Fibroblast of lung (primary cell): ENCODE measurements around the gene GRK6. TPM values are rescaled to one million over a fixed set of nuclear protein-coding genes. Genes with fewer than 3 reads are reported as not detected.
A peak's percentile ranks its signal among the peaks of the same experiment; 100 is the strongest.

ENCODE experiments used
- DNase-seq, 2 donors: peaks; one replicate each; pipeline versions ENCODE4 v3.0.0 to v3.0.0-alpha.2; 2010; ENCODE audit warnings: low read depth in 2 of 2
- H2AFZ ChIP-seq: 2 replicates; pipeline ENCODE4 v1.5.1; 2012; ENCODE audit warnings: low read length, control low read depth, inconsistent platforms
- H3K27ac ChIP-seq: 2 replicates; pipeline ENCODE4 v1.5.1; 2011; ENCODE audit warnings: low read length, control low read depth; ENCODE audit not compliant: insufficient read depth
- H3K27me3 ChIP-seq: 2 replicates; pipeline ENCODE4 v1.5.1; 2011; ENCODE audit warnings: mild to moderate bottlenecking, low read length; ENCODE audit not compliant: control insufficient read depth, insufficient read depth
- H3K36me3 ChIP-seq: 2 replicates; pipeline ENCODE4 v1.5.1; 2011; ENCODE audit warnings: low read length; ENCODE audit not compliant: control insufficient read depth, insufficient read depth
- H3K4me1 ChIP-seq: 2 replicates; pipeline ENCODE4 v1.5.1; 2011; ENCODE audit warnings: low read length; ENCODE audit not compliant: control insufficient read depth, insufficient read depth; ENCODE audit errors: extremely low read depth
- H3K4me2 ChIP-seq: 2 replicates; pipeline ENCODE4 v1.5.1; 2011; ENCODE audit warnings: low read length, control low read depth; ENCODE audit not compliant: insufficient read depth; ENCODE audit errors: extremely low read depth
- H3K4me3 ChIP-seq, 4 experiments: fragments of 200-600 bp in 1 of 4; sonication (generic) in 1 of 4; replicated peaks in 1 of 4; 2 replicates each; pipeline ENCODE4 v1.5.1; 2011 to 2016; ENCODE audit warnings: low read length in 4 of 4, low read depth in 3 of 4, mild to moderate bottlenecking in 3 of 4, control low read depth in 2 of 4, inconsistent platforms in 1 of 4, mixed read lengths in 1 of 4; ENCODE audit not compliant: insufficient read depth in 1 of 4; ENCODE audit errors: control extremely low read depth in 1 of 4
- H3K79me2 ChIP-seq: 2 replicates; pipeline ENCODE4 v1.5.1; 2012; ENCODE audit warnings: mild to moderate bottlenecking, low read length, inconsistent platforms; ENCODE audit not compliant: control insufficient read depth, insufficient read depth
- H3K9ac ChIP-seq: 2 replicates; pipeline ENCODE4 v1.5.1; 2011; ENCODE audit warnings: mild to moderate bottlenecking, low read length, control low read depth; ENCODE audit not compliant: insufficient read depth
- H3K9me3 ChIP-seq: 2 replicates; pipeline ENCODE4 v1.5.1; 2012; ENCODE audit warnings: low read depth, low read length; ENCODE audit not compliant: control insufficient read depth, insufficient read depth
- H4K20me1 ChIP-seq: 2 replicates; pipeline ENCODE4 v1.5.1; 2011; ENCODE audit warnings: low read length; ENCODE audit not compliant: control insufficient read depth, insufficient read depth; ENCODE audit errors: extremely low read depth
- EZH2 ChIP-seq: IDR thresholded peaks from 2 replicates; pipeline ENCODE4 v1.5.1; 2012; ENCODE audit warnings: low read length, control low read depth, mild to moderate bottlenecking; ENCODE audit errors: missing control alignments
- polyA plus RNA-seq, 2 donors: library from polyadenylated mRNA; depleted of rRNA in 1 of 2; stranded (reverse) in 1 of 2; unstranded in 1 of 2; fragments of >200 nt; gene quantifications; 2 replicates each; pipeline ENCODE4 v1.2.1, GENCODE V29; 2011 to 2012; ENCODE audit warnings: missing spikeins in 1 of 2
- total RNA-seq: library from RNA; depleted of rRNA; stranded (reverse); fragments of >200 nt; gene quantifications from 2 replicates; pipeline ENCODE4 v1.2.1, GENCODE V29; 2014
- TF ChIP-seq, protein P1 (sequence below), 2 donors: IDR thresholded peaks in 1 of 2; conservative IDR thresholded peaks in 1 of 2; 1 replicate in 1 of 2; 2 replicates in 1 of 2; pipeline ENCODE4 v1.5.1; 2011 to 2012; ENCODE audit warnings: low read length in 2 of 2, control low read depth in 1 of 2, inconsistent platforms in 1 of 2, low read depth in 1 of 2, mild to moderate bottlenecking in 1 of 2

Gene GRK6
- total and polyA plus RNA-seq, 2 donors (not counting 1 experiment from before 2014, with no cell fraction given), result 15.0 to 15.8 TPM

DNA sequence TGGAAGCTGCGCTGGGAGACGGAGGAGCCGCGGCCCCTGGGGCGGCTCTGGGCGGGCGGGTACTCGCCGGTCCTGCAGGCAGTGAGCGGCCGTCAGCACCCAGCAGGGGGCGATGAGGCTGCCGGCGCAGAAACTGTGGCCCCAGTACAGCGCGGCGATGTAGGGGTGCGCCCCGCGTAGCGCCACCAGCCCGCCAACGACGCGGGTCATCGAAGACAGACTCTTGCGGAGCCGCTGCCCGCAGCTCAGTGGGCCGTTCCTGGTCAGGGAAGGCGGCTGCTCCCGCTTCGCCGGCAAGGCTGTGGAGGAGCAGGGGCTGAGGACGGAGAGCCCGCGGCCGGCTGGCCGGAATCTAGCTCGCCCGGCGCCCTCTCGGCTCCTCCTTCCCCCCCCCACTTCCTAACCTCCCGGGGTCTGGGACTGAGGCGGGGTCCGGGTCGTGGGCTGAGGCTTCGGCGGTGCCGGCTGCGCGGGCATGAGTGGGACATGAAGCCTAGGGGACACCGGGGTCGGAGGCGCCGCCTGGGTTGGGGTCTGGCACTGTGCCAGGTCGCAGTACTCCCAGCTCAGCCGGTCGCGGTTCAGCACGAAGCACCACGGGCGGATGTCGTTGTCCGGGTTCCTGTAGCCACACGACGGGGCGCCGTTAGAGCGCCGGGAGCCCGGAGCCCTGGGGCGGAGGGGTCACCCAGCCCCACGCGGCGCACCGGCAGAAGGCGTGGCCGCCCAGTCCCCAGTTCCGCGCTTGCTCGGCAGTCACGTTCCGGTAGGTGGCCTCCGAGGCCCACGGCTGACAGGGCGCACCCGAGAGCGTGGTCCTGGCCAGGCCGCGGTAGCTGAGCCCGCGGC is 22.5 kb upstream of the GRK6 start:
- Histone ChIP-seq H3K27me3 (peaks cover 45% of the 10 kb centered on the region), H4K20me1 (no peaks in the 10 kb centered on the region), H3K9ac (peak overlapping the region; percentile 40)

DNA sequence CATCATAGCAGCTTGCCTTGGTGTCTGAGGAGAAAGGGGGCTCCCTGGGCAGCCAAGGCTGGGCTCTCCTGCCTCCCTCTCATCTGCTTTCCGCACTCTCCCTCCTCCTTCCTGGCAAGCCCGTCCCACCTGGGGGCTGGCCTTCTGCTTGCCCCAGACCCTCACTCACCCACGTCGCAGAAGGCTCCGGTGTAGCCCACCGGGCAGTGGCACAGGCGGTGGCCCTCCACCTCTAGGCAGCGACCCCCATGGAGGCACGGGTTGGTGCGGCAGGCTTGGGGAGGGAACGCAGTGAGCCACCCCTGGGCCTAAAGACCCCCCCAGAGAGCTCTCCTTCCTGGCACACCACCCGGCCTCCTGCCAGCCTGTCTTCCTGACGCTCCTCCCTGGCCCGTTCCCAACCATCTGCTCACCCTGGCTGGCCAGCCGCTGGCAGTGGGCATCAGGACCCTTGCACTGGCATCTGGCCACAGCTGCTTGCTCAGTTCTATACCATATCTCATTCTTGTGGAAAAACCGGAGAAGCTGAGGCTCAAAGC is 21.8 kb upstream of the GRK6 start:
- Histone ChIP-seq H3K9me3 (no peaks in the 10 kb centered on the region), H3K36me3 (no peaks in the 10 kb centered on the region), H3K4me2 (peak overlapping the region; percentile 53), H3K79me2 (no peaks in the 10 kb centered on the region), H4K20me1 (no peaks in the 10 kb centered on the region), H3K4me1 (peaks cover 3% of the 10 kb centered on the region), H2AFZ (peak overlapping the region; percentile 69), H3K4me3 (peak overlapping the region in 3 of 4 experiments; percentile 16 to 62 (median 47)), H3K9ac (no peak overlapping the region), H3K27ac (no peak overlapping the region), H3K27me3 (peaks cover 45% of the 10 kb centered on the region)
- no peak for TF ChIP-seq EZH2
- TF ChIP-seq, protein P1, sequence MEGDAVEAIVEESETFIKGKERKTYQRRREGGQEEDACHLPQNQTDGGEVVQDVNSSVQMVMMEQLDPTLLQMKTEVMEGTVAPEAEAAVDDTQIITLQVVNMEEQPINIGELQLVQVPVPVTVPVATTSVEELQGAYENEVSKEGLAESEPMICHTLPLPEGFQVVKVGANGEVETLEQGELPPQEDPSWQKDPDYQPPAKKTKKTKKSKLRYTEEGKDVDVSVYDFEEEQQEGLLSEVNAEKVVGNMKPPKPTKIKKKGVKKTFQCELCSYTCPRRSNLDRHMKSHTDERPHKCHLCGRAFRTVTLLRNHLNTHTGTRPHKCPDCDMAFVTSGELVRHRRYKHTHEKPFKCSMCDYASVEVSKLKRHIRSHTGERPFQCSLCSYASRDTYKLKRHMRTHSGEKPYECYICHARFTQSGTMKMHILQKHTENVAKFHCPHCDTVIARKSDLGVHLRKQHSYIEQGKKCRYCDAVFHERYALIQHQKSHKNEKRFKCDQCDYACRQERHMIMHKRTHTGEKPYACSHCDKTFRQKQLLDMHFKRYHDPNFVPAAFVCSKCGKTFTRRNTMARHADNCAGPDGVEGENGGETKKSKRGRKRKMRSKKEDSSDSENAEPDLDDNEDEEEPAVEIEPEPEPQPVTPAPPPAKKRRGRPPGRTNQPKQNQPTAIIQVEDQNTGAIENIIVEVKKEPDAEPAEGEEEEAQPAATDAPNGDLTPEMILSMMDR (conservative IDR thresholded peaks at IDR 0.05 in 1 of 2, IDR thresholded peaks at IDR 0.05 in 1 of 2; ENCODE audit: low read depth in 1 of 2, low read length in 2 of 2), result no peak
- no peak for DNase-seq

More for the DNA sequence above, 22.5 kb upstream of the GRK6 start:
- Histone ChIP-seq H3K36me3 (no peaks in the 10 kb centered on the region), H3K4me2 (peak overlapping the region; percentile 82), H3K4me1 (peaks cover 3% of the 10 kb centered on the region), H3K27ac (no peak overlapping the region), H3K4me3 (peak overlapping the region; percentile 47 to 62 (median 54)), H3K79me2 (no peaks in the 10 kb centered on the region), H2AFZ (peak overlapping the region; percentile 74), H3K9me3 (no peaks in the 10 kb centered on the region)
- no peak for TF ChIP-seq EZH2
- TF ChIP-seq, protein P1 (conservative IDR thresholded peaks at IDR 0.05 in 1 of 2, IDR thresholded peaks at IDR 0.05 in 1 of 2; ENCODE audit: low read depth in 1 of 2, low read length in 2 of 2), result peak; percentile 58 to 62
- DNase-seq, result peak; percentile 60 to 81

DNA sequence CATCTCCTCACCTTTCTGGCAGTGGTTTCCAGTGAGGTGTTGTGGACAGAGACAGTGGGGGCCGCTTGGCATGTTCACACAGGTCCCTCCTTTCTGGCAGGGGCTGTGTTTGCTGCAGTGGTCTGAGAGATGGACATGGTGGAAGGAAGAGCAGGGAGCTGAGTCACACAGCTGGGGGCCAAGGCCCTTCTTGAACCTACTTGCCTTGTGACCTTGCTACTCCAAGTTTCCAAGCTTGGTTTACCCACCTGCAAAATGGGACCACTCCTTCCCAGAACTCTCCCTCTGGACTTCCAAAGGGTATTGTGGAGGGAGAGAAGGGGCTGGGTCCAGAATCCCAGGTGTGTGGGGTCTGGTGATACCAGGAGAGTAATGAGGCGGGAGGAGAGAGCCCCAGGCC is 21.2 kb upstream of the GRK6 start:
- H2AFZ ChIP-seq, result no peak overlapping the region
- H3K4me2 ChIP-seq, result no peak overlapping the region
- DNase-seq, result no peak

More for the DNA sequence above, 21.2 kb upstream of the GRK6 start:
- H3K4me1 ChIP-seq, result peaks cover 3% of the 10 kb centered on the region
- no peak overlapping the region for H3K27ac ChIP-seq
- H3K36me3 ChIP-seq, result no peaks in the 10 kb centered on the region
- peaks cover 39% of the 10 kb centered on the region for H3K27me3 ChIP-seq
- H4K20me1 ChIP-seq, result no peaks in the 10 kb centered on the region
- no peak overlapping the region for H3K4me3 ChIP-seq
- H3K9ac ChIP-seq, result no peak overlapping the region
- TF ChIP-seq EZH2, result no peak
- TF ChIP-seq, protein P1 (conservative IDR thresholded peaks at IDR 0.05 in 1 of 2, IDR thresholded peaks at IDR 0.05 in 1 of 2; ENCODE audit: low read depth in 1 of 2, low read length in 2 of 2), result no peak
- no peaks in the 10 kb centered on the region for H3K9me3 ChIP-seq
- H3K79me2 ChIP-seq, result no peaks in the 10 kb centered on the region
